Nephron (organoid): Measurements from ENCODE around the gene LDHB.

Experiments
- H3K27ac Mint-ChIP-seq, 3 experiments: 2 replicates each; pipeline ENCODE4 v1.8.0; 2020; ENCODE audit warnings: mixed read lengths in 3 of 3, mild to moderate bottlenecking in 2 of 3, moderate library complexity in 1 of 3
- H3K27me3 Mint-ChIP-seq: 2 replicates; pipeline ENCODE4 v1.8.0; 2021; ENCODE audit warnings: low read depth, mild to moderate bottlenecking, moderate library complexity, mixed read lengths
- H3K36me3 Mint-ChIP-seq: 2 replicates; pipeline ENCODE4 v1.8.0; 2020; ENCODE audit warnings: low read depth, mixed read lengths
- H3K4me1 Mint-ChIP-seq: 2 replicates; pipeline ENCODE4 v1.8.0; 2020; ENCODE audit warnings: mixed read lengths
- H3K4me3 Mint-ChIP-seq, 3 experiments: 2 replicates each; pipeline ENCODE4 v1.8.0; 2020; ENCODE audit warnings: mild to moderate bottlenecking in 3 of 3, mixed read lengths in 3 of 3, moderate library complexity in 2 of 3
- H3K9me3 Mint-ChIP-seq: 2 replicates; pipeline ENCODE4 v1.8.0; 2020; ENCODE audit warnings: mixed read lengths
- CTCF ChIP-seq, 3 experiments: fragments of 200-600 bp; sonication (generic); IDR thresholded peaks; one replicate each; pipeline ENCODE4 v1.5.0; 2021; ENCODE audit warnings: antibody characterized with exemption in 3 of 3; ENCODE audit not compliant: unreplicated experiment in 3 of 3

LDHB gene

GRCh38 chr12:21695986-21696385 lies 38.3 kb upstream of the LDHB start:
- H3K4me1 Mint-ChIP-seq, result peaks cover 26% of the 10 kb centered on the region
- peak overlapping the region; percentile 5 to 82 (median 53) for H3K27ac Mint-ChIP-seq
- no peak overlapping the region for H3K4me3 Mint-ChIP-seq
- no peak for TF ChIP-seq CTCF (IDR thresholded peaks at IDR 0.05; ENCODE audit: unreplicated experiment in 3 of 3)
- H3K36me3 Mint-ChIP-seq, result no peaks in the 10 kb centered on the region
- H3K9me3 Mint-ChIP-seq, result no peaks in the 10 kb centered on the region
- H3K27me3 Mint-ChIP-seq, result no peaks in the 10 kb centered on the region

DNA sequence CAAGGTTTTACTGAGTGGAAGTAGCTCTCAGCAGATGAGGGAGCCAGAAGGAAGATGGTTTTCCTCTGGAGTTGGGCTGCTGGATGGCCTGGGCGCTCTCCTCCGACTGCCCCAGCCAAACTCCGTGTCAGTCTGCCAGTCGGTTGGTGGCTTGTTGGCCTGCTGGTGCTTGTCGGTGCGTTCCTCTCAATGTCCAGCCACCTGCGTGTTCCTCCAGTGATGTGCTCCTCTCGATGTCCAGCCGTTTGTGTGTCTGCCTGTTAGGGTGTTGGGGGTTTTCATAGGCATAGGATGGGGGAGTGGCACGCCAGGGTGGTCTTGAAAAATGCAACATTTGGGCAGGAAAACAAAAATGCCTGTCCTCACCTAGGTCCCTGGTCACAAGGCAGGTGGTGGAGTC lies 37.0 kb upstream of the LDHB start:
- Mint-ChIP-seq H3K9me3 (peaks cover 8% of the 10 kb centered on the region), H3K27ac (no peak overlapping the region), H3K27me3 (no peaks in the 10 kb centered on the region), H3K4me3 (no peak overlapping the region), H3K36me3 (no peaks in the 10 kb centered on the region), H3K4me1 (peaks cover 26% of the 10 kb centered on the region)
- TF ChIP-seq CTCF (IDR thresholded peaks at IDR 0.05; ENCODE audit: unreplicated experiment in 3 of 3), result no peak

GRCh38 chr12:21691515-21691914 lies 33.9 kb upstream of the LDHB start:
- H3K9me3 Mint-ChIP-seq, result peaks cover 19% of the 10 kb centered on the region
- no peaks in the 10 kb centered on the region for H3K36me3 Mint-ChIP-seq
- peaks cover 5% of the 10 kb centered on the region for H3K27me3 Mint-ChIP-seq
- H3K4me1 Mint-ChIP-seq, result peaks cover 7% of the 10 kb centered on the region
- H3K4me3 Mint-ChIP-seq, result no peak overlapping the region
- no peak for TF ChIP-seq CTCF (IDR thresholded peaks at IDR 0.05; ENCODE audit: unreplicated experiment in 3 of 3)
- no peak overlapping the region for H3K27ac Mint-ChIP-seq

DNA sequence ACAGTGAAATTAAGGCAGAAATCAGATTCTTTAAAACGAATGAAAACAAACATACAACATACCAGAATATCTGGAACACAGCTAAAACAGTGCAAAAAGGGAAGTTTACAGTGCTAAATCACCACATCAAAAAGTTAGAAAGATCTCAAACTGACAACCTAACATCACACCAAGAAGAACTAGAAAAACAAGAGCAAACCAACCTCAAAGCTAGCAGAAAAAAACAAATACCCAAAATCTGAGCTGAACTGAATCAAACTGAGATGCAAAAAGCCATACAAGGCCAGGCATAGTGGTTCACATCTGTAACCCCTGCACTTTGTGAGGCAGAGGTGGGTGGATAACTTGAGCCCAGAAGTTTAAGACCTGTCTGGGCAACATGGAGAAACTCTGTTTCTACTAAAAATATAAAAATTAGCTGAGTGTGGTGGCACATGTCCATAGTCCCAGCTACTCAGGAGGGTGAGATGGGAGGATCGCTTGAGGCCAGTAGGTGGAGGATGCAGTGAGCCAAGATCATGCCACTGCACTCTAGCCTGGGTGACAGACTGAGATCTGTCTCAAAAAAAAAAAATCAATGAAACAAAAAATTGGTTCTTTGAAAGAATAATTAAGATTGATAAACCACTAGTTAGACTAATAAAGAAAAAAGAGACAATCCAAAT lies 33.2 kb upstream of the LDHB start:
- peaks cover 5% of the 10 kb centered on the region for H3K27me3 Mint-ChIP-seq
- TF ChIP-seq CTCF (IDR thresholded peaks at IDR 0.05; ENCODE audit: unreplicated experiment in 3 of 3), result no peak
- H3K27ac Mint-ChIP-seq, result no peak overlapping the region
- no peak overlapping the region for H3K4me3 Mint-ChIP-seq
- no peaks in the 10 kb centered on the region for H3K36me3 Mint-ChIP-seq
- peaks cover 19% of the 10 kb centered on the region for H3K9me3 Mint-ChIP-seq
- peaks cover under 1% of the 10 kb centered on the region for H3K4me1 Mint-ChIP-seq

DNA sequence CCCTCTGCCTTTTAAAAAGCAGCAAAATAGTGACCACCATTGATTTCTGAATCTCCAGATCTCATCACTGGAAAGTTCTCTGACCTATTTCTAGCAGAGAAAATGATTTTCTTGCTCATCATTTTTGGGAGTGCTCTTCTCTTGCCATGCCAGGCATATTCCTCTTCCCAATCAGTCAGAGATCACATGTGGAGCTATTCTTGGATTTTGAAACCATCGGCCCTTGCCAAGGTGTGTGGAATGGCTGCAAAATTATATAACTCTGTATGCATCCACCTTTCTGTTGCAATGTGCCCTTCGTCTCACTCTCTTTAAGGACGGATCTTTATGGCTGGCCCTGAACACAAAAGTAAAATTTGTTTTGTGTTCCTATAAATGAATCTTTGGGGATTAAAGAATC lies 25.5 kb upstream of the LDHB start:
- peaks cover 3% of the 10 kb centered on the region for H3K9me3 Mint-ChIP-seq
- H3K4me3 Mint-ChIP-seq, result no peak overlapping the region
- peaks cover 4% of the 10 kb centered on the region for H3K4me1 Mint-ChIP-seq
- no peak overlapping the region for H3K27ac Mint-ChIP-seq
- TF ChIP-seq CTCF (IDR thresholded peaks at IDR 0.05; ENCODE audit: unreplicated experiment in 3 of 3), result no peak
- H3K27me3 Mint-ChIP-seq, result peaks cover 15% of the 10 kb centered on the region
- H3K36me3 Mint-ChIP-seq, result no peaks in the 10 kb centered on the region

DNA sequence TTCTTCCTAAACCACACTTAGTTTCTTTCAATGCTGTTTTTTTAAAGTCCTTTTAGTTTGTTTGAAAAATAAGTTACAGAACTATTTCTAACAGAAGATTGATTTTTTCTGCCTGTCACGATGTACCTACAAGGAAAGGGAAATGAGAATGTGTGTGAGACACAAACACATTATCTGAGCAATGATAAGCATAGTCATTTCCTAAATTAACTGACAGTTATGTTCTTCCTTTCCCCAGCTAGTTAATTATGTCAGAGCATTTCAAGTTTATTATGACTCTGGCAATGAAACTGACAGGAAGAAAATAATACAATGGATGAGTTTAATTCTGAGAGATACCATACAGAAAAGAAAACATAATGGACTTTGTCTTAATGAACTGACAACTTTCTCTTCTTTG lies 21.3 kb upstream of the LDHB start:
- H3K27ac Mint-ChIP-seq, result peak overlapping the region in 2 of 3 experiments; percentile 28 to 44
- peaks cover 4% of the 10 kb centered on the region for H3K4me1 Mint-ChIP-seq
- H3K4me3 Mint-ChIP-seq, result no peak overlapping the region
- TF ChIP-seq CTCF (IDR thresholded peaks at IDR 0.05; ENCODE audit: unreplicated experiment in 3 of 3), result no peak
- no peaks in the 10 kb centered on the region for H3K9me3 Mint-ChIP-seq
- no peaks in the 10 kb centered on the region for H3K36me3 Mint-ChIP-seq
- H3K27me3 Mint-ChIP-seq, result peaks cover 15% of the 10 kb centered on the region
